OCI-LY7 (cell line): ENCODE results near the gene GALNT12.

Experiments
- CTCF ChIP-seq: fragments of 200-600 bp; sonication (generic); conservative IDR thresholded peaks from 2 replicates; pipeline ENCODE4 v1.5.1; 2014; ENCODE audit warnings: mild to moderate bottlenecking, antibody characterized with exemption, low read length, moderate library complexity, mixed read lengths
- EZH2phosphoT487 ChIP-seq: fragments of 200-600 bp; sonication (generic); IDR thresholded peaks from 2 replicates; pipeline ENCODE4 v1.6.1; 2018; ENCODE audit warnings: low read depth, borderline replicate concordance, mild to moderate bottlenecking, mixed run types, antibody characterized with exemption, low read length, moderate library complexity, mixed read lengths

- TF ChIP-seq CTCF (no peak), EZH2phosphoT487 (no peak)
Observed at GRCh38 chr9:98854266-98854665, 46.8 kb downstream of the GALNT12 start.
